HG02852 (cell line): ENCODE measurements around the gene SPRTN.

Experiments
- ATAC-seq: cut with Tn5 transposase; IDR thresholded peaks from one replicate; pipeline ENCODE4 v1.9.1; 2021; ENCODE audit warnings: mild to moderate bottlenecking, moderate library complexity; ENCODE audit not compliant: unreplicated experiment

Gene SPRTN, protein sequence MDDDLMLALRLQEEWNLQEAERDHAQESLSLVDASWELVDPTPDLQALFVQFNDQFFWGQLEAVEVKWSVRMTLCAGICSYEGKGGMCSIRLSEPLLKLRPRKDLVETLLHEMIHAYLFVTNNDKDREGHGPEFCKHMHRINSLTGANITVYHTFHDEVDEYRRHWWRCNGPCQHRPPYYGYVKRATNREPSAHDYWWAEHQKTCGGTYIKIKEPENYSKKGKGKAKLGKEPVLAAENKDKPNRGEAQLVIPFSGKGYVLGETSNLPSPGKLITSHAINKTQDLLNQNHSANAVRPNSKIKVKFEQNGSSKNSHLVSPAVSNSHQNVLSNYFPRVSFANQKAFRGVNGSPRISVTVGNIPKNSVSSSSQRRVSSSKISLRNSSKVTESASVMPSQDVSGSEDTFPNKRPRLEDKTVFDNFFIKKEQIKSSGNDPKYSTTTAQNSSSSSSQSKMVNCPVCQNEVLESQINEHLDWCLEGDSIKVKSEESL

DNA sequence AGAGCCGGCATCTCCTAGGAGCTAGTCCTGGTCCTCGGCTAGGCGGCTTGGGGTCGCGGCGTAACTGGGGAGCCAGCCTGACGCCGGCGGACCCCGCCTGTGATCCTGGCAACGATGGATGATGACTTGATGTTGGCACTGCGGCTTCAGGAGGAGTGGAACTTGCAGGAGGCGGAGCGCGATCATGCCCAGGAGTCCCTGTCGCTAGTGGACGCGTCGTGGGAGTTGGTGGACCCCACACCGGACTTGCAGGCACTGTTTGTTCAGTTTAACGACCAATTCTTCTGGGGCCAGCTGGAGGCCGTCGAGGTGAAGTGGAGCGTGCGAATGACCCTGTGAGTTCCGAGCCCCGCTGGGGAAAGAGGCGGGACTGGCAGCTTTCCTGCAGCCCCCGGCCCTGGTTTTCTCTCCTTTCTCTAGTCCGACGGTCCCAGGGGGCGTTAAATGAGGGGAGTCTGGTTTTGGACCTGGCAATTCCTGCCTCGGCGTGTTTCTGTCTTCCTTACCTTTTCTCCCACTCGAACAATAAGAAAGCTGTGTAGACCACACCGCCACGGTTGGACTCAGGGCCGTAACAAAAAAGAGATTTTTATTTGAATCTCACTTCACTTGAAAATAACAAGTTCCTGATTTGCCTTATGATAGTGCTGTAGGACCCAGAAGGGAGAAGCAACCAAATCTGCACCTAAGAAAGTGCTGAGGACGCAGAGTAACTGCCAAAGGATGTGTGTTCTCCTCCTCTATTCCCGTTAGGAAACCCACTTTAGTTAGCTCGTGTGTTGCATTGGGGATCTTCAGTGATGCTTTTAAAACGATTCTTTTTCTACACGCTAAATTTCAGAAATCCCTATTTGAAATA is at the start of gene SPRTN:
SPRTN (plus strand) TSS at position 24 of the 859 bp plus-strand sequence; CDS start at position 115, 91 bp downstream.
- ATAC-seq: peak; percentile 6

DNA sequence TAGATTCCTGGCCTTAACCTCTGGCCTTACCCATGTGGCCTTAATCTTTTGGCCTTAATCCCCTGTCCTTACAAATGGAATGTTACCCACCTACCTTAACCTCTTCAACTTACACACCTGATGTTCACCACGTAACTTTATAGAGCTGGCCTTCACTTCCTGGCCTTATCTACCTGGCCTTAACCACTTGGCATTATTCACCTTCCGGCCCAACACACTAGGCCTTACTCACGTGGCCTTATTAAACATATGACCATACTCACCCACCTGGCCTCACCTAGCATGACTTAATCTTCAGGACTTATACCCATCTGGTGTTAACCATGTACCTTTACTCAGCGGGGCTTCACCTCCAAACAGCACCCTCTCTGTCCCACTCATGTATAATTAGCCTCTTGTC is 42.2 kb upstream of the SPRTN start:
- ATAC-seq: no peak

DNA sequence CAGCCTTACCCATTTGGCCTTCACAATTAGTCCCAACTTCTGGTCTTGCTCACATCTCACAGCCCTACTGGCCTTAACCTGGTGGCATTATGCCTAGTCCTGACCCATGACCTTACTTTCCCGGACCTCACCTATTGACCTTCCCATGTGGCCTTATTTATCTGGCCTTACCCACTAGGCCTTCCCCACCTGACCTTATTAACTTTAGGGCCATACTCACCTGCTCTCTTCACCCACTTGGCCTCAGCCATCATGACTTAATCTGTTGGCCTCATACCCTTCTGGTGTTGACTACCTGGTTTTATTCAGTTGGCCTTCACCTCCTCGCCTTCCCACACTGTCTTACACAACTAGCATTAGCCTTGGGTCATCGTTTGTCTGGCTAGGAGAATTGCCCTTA is 36.1 kb upstream of the SPRTN start:
- no peak for ATAC-seq

DNA sequence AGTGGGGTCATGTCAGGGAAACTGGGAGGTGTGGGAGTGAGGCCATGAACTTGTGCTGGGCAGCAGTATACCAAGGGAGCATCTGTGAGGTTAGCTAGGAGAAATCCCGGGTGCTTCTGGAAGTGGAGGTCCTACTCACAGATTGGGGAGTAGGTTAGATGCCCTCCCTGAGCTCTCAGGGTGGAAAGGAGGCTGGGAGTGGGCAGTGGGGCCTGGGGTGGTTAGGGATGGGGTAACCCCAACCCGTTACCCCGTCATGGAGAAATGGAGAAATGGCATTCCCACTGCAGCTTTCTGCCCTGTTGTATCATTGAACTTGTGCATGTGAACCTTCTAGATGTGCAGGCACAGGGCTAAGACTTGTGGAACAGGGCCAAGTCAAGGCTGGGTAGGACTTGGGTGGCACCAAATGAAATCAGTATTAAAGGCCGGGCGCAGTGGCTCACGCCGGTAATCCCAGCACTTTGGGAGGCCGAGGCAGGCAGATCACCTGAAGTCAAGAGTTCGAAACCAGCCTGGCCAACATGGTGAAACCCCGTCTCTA is 27.6 kb upstream of the SPRTN start:
- no peak for ATAC-seq

DNA sequence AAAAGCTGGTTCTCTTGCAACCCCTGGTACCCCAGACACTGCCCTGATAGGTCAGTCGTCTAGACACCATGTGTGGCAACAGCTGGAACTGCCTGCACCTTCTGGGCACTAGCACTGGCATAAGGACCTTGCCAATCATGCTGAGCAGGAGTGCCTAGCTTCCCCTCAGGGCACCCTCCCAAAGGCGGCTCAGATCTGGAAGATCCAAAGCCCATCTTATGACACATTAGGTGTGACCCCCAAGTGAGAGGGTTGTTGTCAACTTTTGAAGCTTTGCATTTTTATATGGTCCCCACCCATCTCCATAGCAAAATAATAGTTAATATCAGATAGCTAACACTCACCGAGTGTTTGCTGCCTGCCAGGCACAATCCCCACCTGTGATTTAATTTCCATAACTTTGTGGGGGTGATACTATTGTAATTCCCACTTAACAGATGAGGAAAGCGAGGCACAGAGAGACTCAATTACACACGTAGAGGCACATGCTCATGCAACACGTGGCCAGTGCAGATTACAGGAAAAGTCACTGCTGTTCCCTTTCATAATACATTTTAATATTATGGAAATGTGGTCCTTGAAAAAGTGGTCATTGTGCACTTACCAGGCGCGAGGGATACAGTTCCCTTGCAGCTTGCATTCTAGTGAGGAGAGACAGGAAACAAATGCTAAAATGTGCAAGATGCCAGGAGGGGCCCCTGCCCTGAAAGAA is 26.2 kb upstream of the SPRTN start:
- no peak for ATAC-seq

DNA sequence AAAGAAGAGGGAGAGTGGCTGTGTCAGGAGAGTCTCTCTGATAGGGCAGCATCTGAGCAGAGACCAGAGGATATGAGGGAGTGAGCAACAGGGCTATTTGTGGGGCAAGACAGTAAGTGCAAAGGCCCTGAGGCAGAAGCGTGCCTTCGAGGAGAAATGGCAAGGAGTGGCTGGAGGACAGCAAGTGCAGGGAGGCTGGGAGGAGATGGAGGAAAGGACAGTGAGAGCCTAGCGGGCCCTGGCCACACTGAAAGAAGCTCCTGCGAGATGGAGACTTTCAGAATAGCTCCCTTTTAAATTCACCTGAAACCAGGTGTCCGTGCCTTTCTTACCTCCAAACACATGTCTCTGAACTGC is 25.7 kb upstream of the SPRTN start:
- ATAC-seq: no peak

DNA sequence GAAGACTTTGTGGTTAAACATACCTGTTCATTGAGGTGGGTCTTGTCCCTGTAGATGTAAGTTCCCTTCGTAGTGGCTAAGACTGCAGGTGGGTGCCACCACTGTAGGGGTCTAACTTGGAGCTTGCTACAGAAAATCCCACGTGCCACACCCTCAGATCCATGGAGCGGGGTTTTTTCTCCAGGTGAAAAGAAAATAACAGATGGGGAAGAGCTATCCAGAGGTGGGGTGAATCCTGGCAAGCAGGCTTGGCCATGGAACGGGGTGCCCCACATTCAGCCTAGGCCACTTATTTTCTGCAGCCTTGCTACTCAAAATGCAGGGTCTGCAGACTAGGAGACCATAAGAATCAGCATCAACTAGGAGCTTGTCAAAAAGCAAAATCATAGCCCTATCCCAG is 24.4 kb upstream of the SPRTN start:
- ATAC-seq: no peak

DNA sequence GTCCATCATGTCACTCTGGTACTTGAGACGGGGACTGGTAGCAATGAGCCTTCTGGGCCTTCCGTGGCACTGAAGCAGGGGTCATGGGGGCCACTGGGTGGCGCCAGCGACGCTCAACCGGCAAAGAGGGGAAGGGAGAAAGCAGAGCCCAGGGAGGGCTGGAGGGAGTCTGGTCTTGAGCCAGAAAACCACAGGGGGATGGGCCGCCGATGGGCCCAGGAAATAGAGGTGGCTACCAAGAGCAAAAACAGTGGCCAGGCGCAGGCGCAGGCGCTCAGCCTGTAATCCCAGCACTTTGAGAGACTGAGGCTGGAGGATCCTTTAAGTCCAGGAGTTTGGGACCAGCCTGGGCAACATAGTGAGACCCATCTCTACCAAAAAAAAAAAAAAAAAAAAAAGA is 22.2 kb upstream of the SPRTN start:
- peak; percentile 76 for ATAC-seq

DNA sequence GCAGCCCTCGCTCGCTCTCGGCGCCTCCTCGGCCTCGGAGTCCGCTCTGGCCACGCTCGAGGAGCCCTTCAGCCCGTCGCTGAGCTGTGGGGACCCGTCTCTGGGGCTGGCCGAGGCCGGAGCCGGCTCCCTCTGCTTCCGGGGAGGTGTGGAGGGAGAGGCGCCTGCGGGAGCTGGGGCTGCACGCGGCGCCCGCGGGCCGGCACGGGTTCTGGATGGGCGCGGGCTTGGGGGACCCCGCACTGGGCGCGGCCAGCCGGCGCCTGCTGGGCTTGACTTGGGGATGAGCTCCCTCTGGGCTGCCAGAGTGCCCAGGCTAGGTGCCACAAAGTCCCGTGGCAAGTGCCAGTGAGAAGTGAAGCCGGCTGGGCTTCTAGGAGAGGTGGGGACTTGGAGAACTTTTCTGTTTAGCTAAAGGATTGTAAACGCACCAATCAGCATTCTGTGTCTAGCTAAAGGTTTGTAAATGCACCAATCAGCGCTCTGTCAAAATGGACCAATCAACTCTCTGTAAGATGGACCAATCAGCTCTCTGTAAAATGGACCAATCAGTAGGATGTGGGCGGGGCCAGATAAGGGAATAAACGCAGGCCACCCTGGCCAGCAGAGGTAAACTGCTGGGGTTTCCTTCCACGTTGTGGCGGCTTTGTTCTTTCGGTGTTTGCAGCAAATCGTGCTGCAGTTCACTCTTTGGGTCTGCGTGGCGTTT is 20.6 kb upstream of the SPRTN start:
- ATAC-seq: no peak

DNA sequence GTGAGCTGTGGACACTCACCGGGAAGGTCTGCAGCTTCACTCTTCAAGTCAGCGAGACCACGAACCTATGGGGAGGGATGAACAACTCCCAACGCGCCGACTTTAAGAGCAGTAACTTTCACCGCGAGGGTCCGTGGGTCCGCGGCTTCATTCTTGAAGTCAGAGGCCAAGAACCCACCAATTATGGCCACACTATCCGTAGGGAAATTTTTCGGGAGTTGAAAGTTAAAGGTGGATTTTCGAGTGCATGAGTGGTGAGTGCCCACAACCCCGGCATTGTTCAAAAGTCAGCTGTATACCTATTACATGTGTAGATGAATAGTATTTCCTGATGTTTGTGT is 20.1 kb upstream of the SPRTN start:
- ATAC-seq: no peak

DNA sequence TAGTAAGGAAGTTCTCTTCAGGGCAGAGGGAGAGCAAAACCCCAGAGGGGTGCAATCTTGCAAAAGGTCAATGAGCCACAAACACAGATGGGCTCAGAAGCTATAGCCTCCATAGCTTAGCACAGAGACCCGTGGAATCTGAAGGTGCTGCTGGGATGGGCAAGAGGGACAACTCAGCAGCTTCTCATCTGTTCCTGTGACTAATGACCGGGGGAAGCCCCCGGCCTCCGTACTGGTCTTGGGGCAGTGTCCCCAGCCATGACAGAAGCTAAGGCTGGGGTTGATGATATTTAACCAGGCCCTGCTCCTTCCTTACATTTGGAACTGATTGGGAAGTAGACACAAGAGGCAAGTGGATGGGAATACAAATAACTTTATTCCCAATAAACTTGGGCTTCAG is 19.5 kb upstream of the SPRTN start:
- no peak for ATAC-seq

DNA sequence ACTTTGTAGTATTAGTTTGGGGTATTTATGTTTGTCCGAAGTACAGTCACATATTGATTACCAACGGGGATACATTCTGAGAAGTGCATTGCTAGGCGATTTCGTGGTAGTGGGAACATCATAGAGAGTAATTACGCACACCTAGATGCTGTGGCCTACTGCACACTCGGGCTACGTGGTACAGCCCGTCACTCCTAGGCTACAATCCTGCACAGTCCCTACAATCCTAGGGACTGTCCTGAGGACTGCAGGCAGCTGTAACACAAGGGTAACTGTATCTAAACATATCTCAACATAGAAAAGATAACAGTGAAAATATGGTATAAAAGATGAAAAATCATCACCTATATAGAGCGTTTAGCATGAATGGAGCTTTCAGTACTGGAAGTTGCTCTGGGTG is 19.0 kb upstream of the SPRTN start:
- ATAC-seq: no peak

DNA sequence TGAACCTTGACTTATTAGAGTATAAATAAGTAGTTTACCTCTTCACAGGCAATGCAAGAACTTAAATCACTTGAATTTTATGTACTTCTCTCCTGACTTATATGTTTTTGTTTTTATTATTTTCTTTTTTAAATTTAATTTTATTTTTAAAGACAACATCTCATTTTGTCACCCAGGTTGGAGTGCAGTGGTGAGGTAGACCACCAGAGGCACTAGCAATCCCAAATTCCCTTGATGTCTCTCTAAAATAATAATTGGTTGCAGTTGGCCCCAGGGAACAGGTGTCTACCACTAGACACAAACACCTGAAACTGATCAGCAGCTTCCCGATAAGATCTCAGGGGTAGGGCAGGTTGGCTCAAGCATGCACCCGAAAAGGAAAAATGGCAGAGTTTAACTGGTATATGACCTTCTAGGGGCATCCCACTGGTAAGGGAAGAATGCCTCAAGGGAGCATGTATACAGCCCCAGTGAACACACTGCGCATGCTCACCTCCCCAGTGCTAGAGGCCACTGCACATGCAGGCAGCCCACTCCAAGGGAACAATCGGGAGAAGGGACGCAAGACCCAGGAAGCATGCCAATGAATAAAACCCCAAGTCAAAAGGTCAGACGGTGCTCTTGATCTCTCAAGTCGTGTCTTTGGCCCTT is 15.1 kb upstream of the SPRTN start:
- ATAC-seq: no peak

DNA sequence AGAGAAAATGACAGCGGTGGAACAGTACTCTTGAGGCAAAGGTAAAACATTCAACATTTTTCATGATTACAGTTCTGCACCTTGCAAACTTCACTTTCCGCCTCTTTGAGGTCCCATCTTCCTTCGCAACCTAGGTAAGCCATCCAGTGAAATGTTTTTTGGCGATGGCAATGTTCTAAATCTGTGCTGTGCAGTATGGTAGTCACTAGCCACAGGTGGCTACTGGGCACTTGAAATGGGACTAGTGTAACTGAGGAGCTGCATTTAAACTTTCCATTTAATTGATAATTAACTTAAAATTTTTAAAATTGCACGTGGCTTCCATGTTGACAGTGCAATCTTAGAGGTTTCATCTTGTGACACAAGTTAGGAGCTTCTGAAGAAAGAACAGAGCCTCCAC is 13.4 kb upstream of the SPRTN start:
- no peak for ATAC-seq

DNA sequence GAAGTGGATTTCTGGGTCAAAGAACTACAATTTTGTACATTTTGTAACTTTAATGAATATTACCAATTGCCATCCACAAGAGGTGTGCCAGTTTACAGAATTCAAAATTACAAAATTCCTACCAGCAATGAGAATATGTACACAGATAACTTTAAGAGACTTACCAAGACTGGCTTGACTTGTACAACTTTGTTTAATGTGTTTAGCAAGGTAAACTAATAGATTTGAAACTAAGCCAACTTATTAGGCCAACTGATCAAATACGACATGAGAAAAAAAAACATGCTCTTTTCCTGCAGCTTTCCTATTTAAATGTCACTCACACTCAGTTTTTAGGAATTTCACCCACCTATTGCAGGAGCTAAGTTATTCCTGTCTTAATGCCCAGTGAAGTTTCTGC is 11.8 kb upstream of the SPRTN start:
- no peak for ATAC-seq

DNA sequence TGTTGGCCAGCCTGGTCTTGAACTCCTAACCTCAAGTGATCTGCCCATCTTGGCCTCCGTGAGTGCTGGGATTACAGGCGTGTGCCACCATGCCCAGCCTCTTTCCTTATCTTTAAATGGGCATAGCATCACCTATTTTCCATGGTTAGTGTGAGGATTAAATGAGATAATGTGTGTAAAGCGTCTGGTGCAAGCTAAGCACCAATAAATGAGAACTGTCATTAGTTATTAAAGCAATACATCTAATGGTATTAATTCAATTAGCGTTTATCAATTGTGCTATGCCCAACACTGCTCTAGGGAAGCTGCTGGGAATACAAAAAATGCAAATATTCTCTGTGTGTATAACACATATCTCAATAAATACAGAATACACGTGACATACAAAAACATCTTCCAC is 10.5 kb upstream of the SPRTN start:
- no peak for ATAC-seq

DNA sequence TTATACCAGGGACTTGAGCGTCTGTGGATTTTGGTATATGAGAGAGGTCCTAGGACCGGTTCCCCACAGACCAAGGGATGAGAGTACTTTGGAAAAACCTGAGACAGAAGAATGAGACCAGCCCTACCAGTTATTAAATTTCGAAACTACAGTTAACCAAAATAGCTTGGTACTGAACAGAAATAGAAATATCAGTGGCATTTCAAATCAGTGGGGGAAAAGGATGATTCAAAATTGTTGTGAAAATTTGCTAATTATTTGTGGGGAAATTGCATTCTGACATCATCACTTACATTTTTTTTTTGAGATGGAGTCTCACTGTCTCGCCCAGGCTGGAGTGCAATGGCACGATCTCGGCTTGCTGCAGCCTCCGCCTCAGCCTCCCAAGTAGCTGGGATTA is 8.6 kb upstream of the SPRTN start:
- ATAC-seq: no peak

DNA sequence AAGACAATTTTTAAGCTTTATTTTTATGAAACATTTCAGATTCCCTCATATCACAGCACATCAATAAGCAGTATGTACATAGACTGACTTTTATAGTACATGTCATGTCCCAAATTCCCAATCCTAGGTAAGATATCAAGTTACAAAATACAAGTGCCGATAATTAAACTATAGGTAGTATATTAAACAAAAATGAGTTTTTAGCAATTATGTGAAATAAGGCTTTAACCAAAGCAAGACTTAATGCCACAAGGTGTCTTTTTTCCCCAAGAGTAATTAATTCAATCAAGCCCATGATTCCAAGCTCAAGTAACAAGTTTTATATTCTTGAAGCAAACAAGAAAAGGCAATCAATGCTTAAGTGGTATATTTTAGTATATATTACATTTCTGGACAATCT is 5.3 kb upstream of the SPRTN start:
- ATAC-seq: no peak

DNA sequence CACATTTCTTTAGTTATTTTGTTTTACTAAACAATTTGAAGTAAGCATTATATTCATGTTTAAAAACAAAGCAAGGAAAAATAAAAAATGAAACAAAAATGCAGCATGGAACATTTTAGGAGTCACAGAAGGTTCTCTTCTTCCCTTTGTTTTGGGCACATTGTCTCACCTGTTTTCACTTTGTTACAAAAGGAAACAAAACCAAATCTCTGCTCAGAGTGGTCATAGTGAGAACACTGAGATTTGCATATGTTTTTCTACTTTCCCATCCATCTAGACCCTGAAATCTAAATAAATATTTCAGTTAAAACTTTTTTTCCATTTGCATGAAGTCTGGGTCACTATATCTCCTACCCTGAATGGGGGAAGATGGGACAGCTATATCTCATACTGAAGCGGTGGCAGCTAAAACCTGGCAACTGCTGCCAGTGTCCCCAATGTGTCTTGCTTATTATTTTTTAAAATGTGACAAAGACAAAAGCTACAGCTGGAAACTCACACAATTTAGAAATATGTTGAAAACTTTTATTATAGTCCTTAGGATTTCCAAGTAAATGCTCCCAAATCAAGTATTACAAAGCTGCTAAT is 3.9 kb upstream of the SPRTN start:
- ATAC-seq: peak; percentile 33

DNA sequence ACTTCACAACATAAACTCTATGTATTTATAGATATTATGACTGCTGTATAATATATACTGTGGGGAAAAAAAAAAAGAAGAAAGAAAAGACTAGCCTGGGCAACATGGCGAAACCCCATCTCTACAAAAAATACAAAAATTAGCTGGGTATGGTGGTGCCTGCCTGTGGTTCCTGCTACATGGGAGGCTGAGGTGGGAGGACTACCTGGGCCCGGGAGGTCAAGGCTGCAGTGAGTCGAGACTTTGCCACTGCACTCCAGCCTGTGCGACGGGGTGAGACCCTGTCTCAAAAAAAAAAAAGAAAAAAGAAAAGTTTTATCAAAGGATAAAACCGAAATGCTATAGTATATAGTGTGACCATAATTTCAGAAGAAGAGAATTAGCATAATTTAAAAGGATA is 3.1 kb upstream of the SPRTN start:
- no peak for ATAC-seq
